HL-60 (cell line): ENCODE data around the gene HTATSF1.

ENCODE experiments used
- DNase-seq, 2 experiments: peaks; one replicate each; pipeline ENCODE4 v3.0.0-alpha.2; 2010 to 2020; ENCODE audit warnings: low read depth in 1 of 2, low spot score in 1 of 2
- H3K27ac ChIP-seq: fragments of 250-450 bp; sonication (Bioruptor Pico); replicated peaks from 2 replicates; pipeline ENCODE4 v1.5.1; 2020; ENCODE audit warnings: mild to moderate bottlenecking, moderate library complexity
- H3K27me3 ChIP-seq: fragments of 250-450 bp; sonication (Bioruptor Pico); 2 replicates; pipeline ENCODE4 v1.5.1; 2021; ENCODE audit warnings: mild to moderate bottlenecking, moderate library complexity; ENCODE audit not compliant: insufficient read depth, poor library complexity, severe bottlenecking
- H3K4me3 ChIP-seq: replicated peaks from 2 replicates; pipeline ENCODE4 v1.5.1; 2011; ENCODE audit warnings: mild to moderate bottlenecking, control low read depth, low read length; ENCODE audit not compliant: insufficient read depth
- CTCF ChIP-seq: IDR thresholded peaks from one replicate; pipeline ENCODE4 v1.5.1; 2011; ENCODE audit warnings: low read length, control low read depth, inconsistent platforms; ENCODE audit not compliant: insufficient read depth
- GABPA ChIP-seq: IDR thresholded peaks from 2 replicates; pipeline ENCODE4 v1.6.1; 2012; ENCODE audit warnings: low read depth
- POLR2AphosphoS5 ChIP-seq: IDR thresholded peaks from 2 replicates; pipeline ENCODE4 v1.6.1; 2012; ENCODE audit warnings: low read depth
- SPI1 ChIP-seq: IDR thresholded peaks from 2 replicates; pipeline ENCODE4 v1.6.1; 2012; ENCODE audit warnings: low read depth, mild to moderate bottlenecking, borderline replicate concordance
- TF ChIP-seq, protein P1 (sequence below): IDR thresholded peaks from 2 replicates; pipeline ENCODE4 v1.6.1; 2012; ENCODE audit warnings: low read depth; ENCODE audit not compliant: insufficient replicate concordance

HTATSF1 gene

DNA sequence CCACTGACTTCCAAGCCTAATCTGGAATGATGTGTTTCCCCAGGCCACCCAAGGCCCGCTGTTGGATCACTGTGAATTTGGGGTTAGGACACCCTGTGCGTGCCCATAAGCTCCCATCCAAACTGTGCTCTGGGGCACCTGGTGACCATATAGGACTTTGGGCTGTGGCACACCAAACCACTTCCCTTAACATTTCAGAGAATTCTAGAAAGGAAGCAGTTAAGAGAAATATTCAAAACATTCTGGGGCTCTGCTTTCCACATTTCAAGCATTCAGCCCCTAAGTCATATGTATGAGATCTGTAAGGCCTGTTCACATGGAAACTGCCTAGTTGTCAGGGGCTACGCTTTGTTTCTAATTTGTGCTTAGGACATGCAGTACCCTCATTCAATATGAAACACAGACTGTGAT lies 49.0 kb downstream of the HTATSF1 start:
- TF ChIP-seq GABPA: no peak
- no peak for TF ChIP-seq CTCF
- TF ChIP-seq SPI1: no peak
- no peak for TF ChIP-seq POLR2AphosphoS5
- TF ChIP-seq, protein P1, sequence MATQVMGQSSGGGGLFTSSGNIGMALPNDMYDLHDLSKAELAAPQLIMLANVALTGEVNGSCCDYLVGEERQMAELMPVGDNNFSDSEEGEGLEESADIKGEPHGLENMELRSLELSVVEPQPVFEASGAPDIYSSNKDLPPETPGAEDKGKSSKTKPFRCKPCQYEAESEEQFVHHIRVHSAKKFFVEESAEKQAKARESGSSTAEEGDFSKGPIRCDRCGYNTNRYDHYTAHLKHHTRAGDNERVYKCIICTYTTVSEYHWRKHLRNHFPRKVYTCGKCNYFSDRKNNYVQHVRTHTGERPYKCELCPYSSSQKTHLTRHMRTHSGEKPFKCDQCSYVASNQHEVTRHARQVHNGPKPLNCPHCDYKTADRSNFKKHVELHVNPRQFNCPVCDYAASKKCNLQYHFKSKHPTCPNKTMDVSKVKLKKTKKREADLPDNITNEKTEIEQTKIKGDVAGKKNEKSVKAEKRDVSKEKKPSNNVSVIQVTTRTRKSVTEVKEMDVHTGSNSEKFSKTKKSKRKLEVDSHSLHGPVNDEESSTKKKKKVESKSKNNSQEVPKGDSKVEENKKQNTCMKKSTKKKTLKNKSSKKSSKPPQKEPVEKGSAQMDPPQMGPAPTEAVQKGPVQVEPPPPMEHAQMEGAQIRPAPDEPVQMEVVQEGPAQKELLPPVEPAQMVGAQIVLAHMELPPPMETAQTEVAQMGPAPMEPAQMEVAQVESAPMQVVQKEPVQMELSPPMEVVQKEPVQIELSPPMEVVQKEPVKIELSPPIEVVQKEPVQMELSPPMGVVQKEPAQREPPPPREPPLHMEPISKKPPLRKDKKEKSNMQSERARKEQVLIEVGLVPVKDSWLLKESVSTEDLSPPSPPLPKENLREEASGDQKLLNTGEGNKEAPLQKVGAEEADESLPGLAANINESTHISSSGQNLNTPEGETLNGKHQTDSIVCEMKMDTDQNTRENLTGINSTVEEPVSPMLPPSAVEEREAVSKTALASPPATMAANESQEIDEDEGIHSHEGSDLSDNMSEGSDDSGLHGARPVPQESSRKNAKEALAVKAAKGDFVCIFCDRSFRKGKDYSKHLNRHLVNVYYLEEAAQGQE: no peak
- Histone ChIP-seq H3K27me3 (no peaks in the 10 kb centered on the region), H3K4me3 (no peak overlapping the region), H3K27ac (no peak overlapping the region)
- DNase-seq: no peak

DNA sequence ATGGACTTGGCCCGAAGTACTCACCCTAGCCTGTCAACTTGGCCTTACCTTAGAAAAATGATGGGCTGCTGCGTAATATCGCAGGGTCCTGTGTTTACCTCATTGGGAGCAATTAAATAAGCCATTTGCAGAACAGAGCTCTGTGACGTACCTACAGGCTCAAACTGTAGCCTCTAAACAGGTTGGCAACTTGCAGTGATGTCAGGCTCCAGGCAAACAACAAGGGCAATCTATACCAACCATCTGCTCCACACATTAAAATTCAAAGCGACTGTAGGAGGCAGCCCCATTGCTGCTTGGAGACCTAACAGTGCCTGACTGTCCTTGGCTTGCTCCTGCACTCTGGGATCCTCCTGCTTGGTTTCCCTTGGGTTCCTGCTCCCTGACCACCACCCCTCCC lies 51.8 kb downstream of the HTATSF1 start:
- no peak overlapping the region for H3K4me3 ChIP-seq
- TF ChIP-seq, protein P1: no peak
- no peak for TF ChIP-seq GABPA
- no peak for TF ChIP-seq POLR2AphosphoS5
- TF ChIP-seq CTCF: no peak
- TF ChIP-seq SPI1: no peak
- H3K27ac ChIP-seq: no peak overlapping the region
- no peak for DNase-seq
- H3K27me3 ChIP-seq: no peaks in the 10 kb centered on the region

GRCh38 chrX:136551410-136551809 lies 54.0 kb downstream of the HTATSF1 start:
- H3K27me3 ChIP-seq: no peaks in the 10 kb centered on the region
- H3K4me3 ChIP-seq: no peak overlapping the region
- H3K27ac ChIP-seq: no peak overlapping the region
- no peak for DNase-seq
- no peak for TF ChIP-seq SPI1

GRCh38 chrX:136555694-136556093 lies 58.3 kb downstream of the HTATSF1 start:
- no peak for DNase-seq
- no peak overlapping the region for H3K27ac ChIP-seq
- no peak overlapping the region for H3K4me3 ChIP-seq
- H3K27me3 ChIP-seq: no peaks in the 10 kb centered on the region
- TF ChIP-seq GABPA: no peak
- no peak for TF ChIP-seq CTCF
- TF ChIP-seq SPI1: no peak
- TF ChIP-seq, protein P1: no peak
- TF ChIP-seq POLR2AphosphoS5: no peak
